SK-N-SH (cell line): Measurements from ENCODE around the gene TICAM2. TPM values are rescaled to one million over a fixed set of nuclear protein-coding genes. Genes with fewer than 3 reads are reported as not detected.

Experiments
- CTCF ChIA-PET: fragments of 300-600, 350-600 bp; formaldehyde crosslinking; extraction: SDS; loops from one replicate; lab custom pipeline; 2021; lab: Yijun Ruan, JAX
- POLR2A ChIA-PET: fragments of 350-600 bp; sonication (Branson Sonifier 250); formaldehyde crosslinking; extraction: SDS; loops from one replicate; lab custom pipeline; 2020; ENCODE audit warnings: antibody characterized with exemption, inconsistent platforms; lab: Yijun Ruan, JAX
- DNase-seq: peaks from one replicate; pipeline ENCODE4 v3.0.0; 2012
- H2AFZ ChIP-seq: fragments of 200-600 bp; sonication (generic); 2 replicates; pipeline ENCODE4 v1.8.1; 2016; ENCODE audit warnings: antibody characterized with exemption, mild to moderate bottlenecking, low read depth
- H3F3A ChIP-seq: fragments of 200-600 bp; sonication (generic); replicated peaks from 2 replicates; pipeline ENCODE3; 2016; ENCODE audit warnings: antibody characterized with exemption, mild to moderate bottlenecking; ENCODE audit not compliant: insufficient read depth
- H3K27ac ChIP-seq, 2 experiments: fragments of 200-500 bp in 1 of 2; fragments of 200-600 bp in 1 of 2; sonication (Bioruptor generic) in 1 of 2; sonication (generic), shearing (Covaris generic) in 1 of 2; 2 replicates each; pipeline versions ENCODE4 v1.5.1 to v1.6.1; 2014 to 2016; ENCODE audit warnings: low read depth in 2 of 2, inconsistent platforms in 1 of 2, low read length in 1 of 2, mild to moderate bottlenecking in 1 of 2, mixed read lengths in 1 of 2
- H3K27me3 ChIP-seq: fragments of 200-600 bp; sonication (generic), shearing (Covaris generic); 2 replicates; pipeline ENCODE4 v1.6.1; 2016; ENCODE audit warnings: mixed run types; ENCODE audit not compliant: insufficient read depth
- H3K36me3 ChIP-seq, 2 experiments: fragments of 200-500 bp in 1 of 2; fragments of 200-600 bp in 1 of 2; sonication (Bioruptor generic) in 1 of 2; sonication (generic) in 1 of 2; replicated peaks in 1 of 2; 2 replicates each; pipeline versions ENCODE3 to v1.5.1; 2014 to 2016; ENCODE audit warnings: low read length in 1 of 2, mild to moderate bottlenecking in 1 of 2; ENCODE audit not compliant: insufficient read depth in 2 of 2, control insufficient read depth in 1 of 2
- H3K4me1 ChIP-seq, 2 experiments: fragments of 200-500 bp in 1 of 2; fragments of 200-600 bp in 1 of 2; sonication (Bioruptor generic) in 1 of 2; sonication (generic), shearing (Covaris generic) in 1 of 2; 2 replicates each; pipeline versions ENCODE4 v1.5.1 to v1.6.1; 2014 to 2016; ENCODE audit warnings: low read depth in 1 of 2, low read length in 1 of 2, mixed run types in 1 of 2; ENCODE audit not compliant: insufficient read depth in 2 of 2, control insufficient read depth in 1 of 2
- H3K4me2 ChIP-seq: fragments of 200-600 bp; sonication (generic), shearing (Covaris generic); 2 replicates; pipeline ENCODE4 v1.6.1; 2017; ENCODE audit warnings: mixed run types
- H3K4me3 ChIP-seq, 2 experiments: fragments of 200-500 bp in 1 of 2; fragments of 200-600 bp in 1 of 2; sonication (Bioruptor generic) in 1 of 2; sonication (generic), shearing (Covaris generic) in 1 of 2; 2 replicates each; pipeline versions ENCODE4 v1.5.1 to v1.8.1; 2014 to 2016; ENCODE audit warnings: low read depth in 2 of 2, inconsistent platforms in 1 of 2, low read length in 1 of 2, mild to moderate bottlenecking in 1 of 2, mixed read lengths in 1 of 2, moderate library complexity in 1 of 2
- H3K79me2 ChIP-seq: fragments of 200-600 bp; sonication (generic); 2 replicates; pipeline ENCODE4 v1.8.1; 2017; ENCODE audit warnings: mild to moderate bottlenecking; ENCODE audit not compliant: insufficient read depth
- H3K9ac ChIP-seq: fragments of 200-600 bp; sonication (generic); 2 replicates; pipeline ENCODE4 v1.6.1; 2017; ENCODE audit warnings: mixed run types
- H3K9me2 ChIP-seq: fragments of 200-600 bp; sonication (generic); 2 replicates; pipeline ENCODE4 v1.6.1; 2017; ENCODE audit warnings: mixed run types
- H3K9me3 ChIP-seq: fragments of 200-600 bp; sonication (generic); 2 replicates; pipeline ENCODE4 v1.6.1; 2017; ENCODE audit warnings: mixed run types, mild to moderate bottlenecking, moderate library complexity
- H4K20me1 ChIP-seq: fragments of 200-600 bp; sonication (generic); 2 replicates; pipeline ENCODE4 v1.6.1; 2017; ENCODE audit warnings: mild to moderate bottlenecking, mixed run types; ENCODE audit not compliant: insufficient read depth
- ELF1 ChIP-seq: IDR thresholded peaks from 2 replicates; pipeline ENCODE4 v1.4.0; 2012
- EP300 ChIP-seq, 2 experiments: IDR thresholded peaks; 2 replicates each; pipeline versions ENCODE4 v1.4.0 to v1.6.1; 2012; ENCODE audit warnings: borderline replicate concordance in 1 of 2, low read depth in 1 of 2, low read length in 1 of 2
- EZH2phosphoT487 ChIP-seq: fragments of 200-600 bp; sonication (generic); IDR thresholded peaks from 2 replicates; pipeline ENCODE4 v1.6.1; 2017; ENCODE audit warnings: low read depth, mixed run types, mild to moderate bottlenecking, antibody characterized with exemption, moderate library complexity, borderline replicate concordance
- MXI1 ChIP-seq: IDR thresholded peaks from 2 replicates; pipeline ENCODE4 v1.6.1; 2012; ENCODE audit warnings: mild to moderate bottlenecking, low read depth, low read length, improper control_type of control experiment
- NRF1 ChIP-seq: IDR thresholded peaks from 2 replicates; pipeline ENCODE4 v1.6.1; 2012; ENCODE audit warnings: low read depth, mild to moderate bottlenecking, low read length
- RCOR1 ChIP-seq: fragments of 150-350 bp; IDR thresholded peaks from 2 replicates; pipeline ENCODE4 v1.6.1; 2017; ENCODE audit warnings: antibody characterized with exemption, low read length
- RFX5 ChIP-seq: IDR thresholded peaks from 2 replicates; pipeline ENCODE4 v1.6.1; 2012; ENCODE audit warnings: mild to moderate bottlenecking, improper control_type of control experiment, low read length
- TAF1 ChIP-seq: IDR thresholded peaks from 2 replicates; pipeline ENCODE4 v1.6.1; 2012; ENCODE audit warnings: low read depth, mild to moderate bottlenecking, low read length, moderate library complexity, borderline replicate concordance
- YY1 ChIP-seq: IDR thresholded peaks from 2 replicates; pipeline ENCODE4 v1.4.0; 2012; ENCODE audit warnings: low read depth, mild to moderate bottlenecking
- WGBS: methylation state at CpG from one replicate; pipeline ENCODE4 v1.1.6; 2017; ENCODE audit warnings: low lambda C conversion rate; 5-methylcytosine and 5-hydroxymethylcytosine counted together
- polyA plus RNA-seq, 3 experiments: library from polyadenylated mRNA; depleted of rRNA; stranded (reverse); fragments of >200 nt; gene quantifications; 2 replicates each; pipeline ENCODE4 v1.2.3, GENCODE V29; 2012
- TF ChIP-seq, protein P1 (sequence below): IDR thresholded peaks from 2 replicates; pipeline ENCODE4 v1.4.0; 2012; ENCODE audit warnings: low read depth, borderline replicate concordance
- TF ChIP-seq, protein P2 (sequence below): IDR thresholded peaks from 2 replicates; pipeline ENCODE4; 2012

The TICAM2 gene
- polyA plus RNA-seq, 1 of the 3 experiments (the other 2 are of a cell fraction), result not detected

DNA sequence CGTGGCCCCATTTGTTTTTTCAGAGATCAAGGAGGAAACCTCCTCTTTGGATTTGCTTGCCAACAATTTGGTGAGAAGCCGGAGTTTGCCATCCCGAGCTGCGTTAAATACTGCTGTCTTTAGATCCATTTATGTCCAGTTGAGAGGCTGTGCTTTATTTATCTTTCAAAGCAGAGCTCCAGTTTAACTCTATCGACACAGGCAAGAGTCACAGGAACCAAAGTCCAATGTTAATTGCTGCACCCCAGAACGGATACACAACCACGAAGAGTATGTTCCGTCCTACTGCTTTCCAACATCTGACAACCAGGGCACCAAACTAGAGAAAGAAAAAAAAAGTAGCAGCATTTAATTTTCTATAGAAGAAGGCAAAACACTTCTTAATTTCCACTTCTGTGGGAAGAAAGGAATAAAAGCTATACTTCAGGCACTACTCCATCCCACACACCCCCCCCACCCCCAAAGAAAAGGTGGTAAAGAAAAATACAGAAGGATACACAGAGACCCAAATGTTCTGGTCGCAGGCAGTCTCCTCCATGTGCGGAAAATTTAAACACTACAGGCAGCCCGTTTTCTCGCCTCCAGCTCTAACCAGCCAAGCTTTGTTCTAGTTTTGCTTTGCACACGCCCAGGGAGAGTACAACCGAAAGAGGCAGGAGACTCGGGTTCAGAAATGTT is 58.8 kb downstream of the TICAM2 start:
- Histone ChIP-seq H3K27ac (peak overlapping the region; percentile 95 to 96), H3F3A (no peaks in the 10 kb centered on the region), H3K4me2 (peak overlapping the region; percentile 87), H3K9ac (peak overlapping the region; percentile 99), H2AFZ (no peak overlapping the region), H3K9me3 (peaks cover 10% of the 10 kb centered on the region), H3K4me1 (peaks cover 0 to 11% of the 10 kb centered on the region in 2 experiments; a peak in 2 of 4 replicates), H3K79me2 (peaks cover 59% of the 10 kb centered on the region), H3K36me3 (peaks cover 39 to 41% of the 10 kb centered on the region in 2 experiments), H3K9me2 (no peaks in the 10 kb centered on the region), H4K20me1 (peaks cover 53% of the 10 kb centered on the region), H3K27me3 (no peaks in the 10 kb centered on the region), H3K4me3 (peak overlapping the region; percentile 89 to 97)
- ChIA-PET POLR2A (interaction anchor here (0.6 to 2.0 kb wide), 3 partner anchors 102 to 248 kb away, joined by 3 to 9 read pairs (median 3); partner anchors contain the start of gene CCDC112), CTCF (interaction anchor here (0.6 to 3.5 kb wide), 7 partner anchors 29 to 248 kb away, joined by 3 to 9 read pairs (median 3); no protein-coding TSS in a partner anchor)
- TF ChIP-seq NRF1, result no peak
- TF ChIP-seq TAF1, result 0 out of 2 replicates have a peak, but pooled peaks have one; percentile 10
- peak; percentile 28; the same call in 1 of the 2 replicates for TF ChIP-seq MXI1
- no peak for DNase-seq
- WGBS, result 6% methylated on average over 14 of the region's 15 CpGs

- ChIA-PET CTCF (interaction anchor here (0.6 to 3.5 kb wide), 5 partner anchors 20 to 233 kb away, joined by 3 to 9 read pairs (median 3); no protein-coding TSS in a partner anchor), POLR2A (no interaction called here)
- Histone ChIP-seq H2AFZ (no peak overlapping the region), H3K9me2 (no peaks in the 10 kb centered on the region), H3K27me3 (no peaks in the 10 kb centered on the region), H3K36me3 (peaks cover 46 to 48% of the 10 kb centered on the region in 2 experiments), H3K27ac (peak overlapping the region in 1 of 2 experiments; percentile 96; a peak in 3 of 4 replicates), H3K79me2 (peaks cover 66% of the 10 kb centered on the region), H3K4me3 (peak overlapping the region; percentile 89 to 97), H4K20me1 (peaks cover 60% of the 10 kb centered on the region), H3K9ac (peak overlapping the region; percentile 99), H3K4me2 (peak overlapping the region; percentile 87), H3F3A (no peaks in the 10 kb centered on the region), H3K4me1 (peaks cover 0 to 11% of the 10 kb centered on the region in 2 experiments; a peak in 2 of 4 replicates), H3K9me3 (peaks cover 10% of the 10 kb centered on the region)
- TF ChIP-seq RFX5 (no peak), EP300 (IDR thresholded peaks at IDR 0.05; ENCODE audit: borderline replicate concordance in 1 of 2, low read depth in 1 of 2, low read length in 1 of 2) (no peak), EZH2phosphoT487 (no peak)
- 23% methylated on average over 9 of the region's 10 CpGs for WGBS
- no peak for DNase-seq
Measured at GRCh38 chr5:115542651-115543364, 59.5 kb downstream of the TICAM2 start.

DNA sequence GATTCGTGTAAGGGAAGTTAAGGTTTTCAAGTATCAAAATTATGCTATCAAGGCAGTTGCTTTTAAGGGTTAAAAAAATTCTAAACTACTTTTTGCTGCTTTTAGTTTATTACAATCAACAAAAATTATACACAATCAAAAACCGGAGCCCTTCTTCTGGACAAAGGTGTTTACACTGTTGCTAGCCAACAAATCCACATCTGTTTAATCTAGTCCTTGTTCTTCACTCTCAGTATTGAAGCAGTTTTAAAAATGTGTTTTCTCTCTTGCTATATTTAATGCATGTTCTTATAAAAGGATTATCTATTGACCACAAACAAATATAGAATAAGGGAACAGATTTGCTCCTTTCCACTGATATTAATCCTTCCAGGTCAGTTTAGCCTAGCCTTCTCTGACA is 60.2 kb downstream of the TICAM2 start:
- ChIA-PET POLR2A (no interaction called here), CTCF (interaction anchor here (1.0 kb wide), 1 partner anchor 19 kb away, joined by 3 read pairs; no protein-coding TSS in a partner anchor)
- H3K36me3 ChIP-seq, result peaks cover 51 to 54% of the 10 kb centered on the region in 2 experiments
- DNase-seq, result no peak
- H3K9me3 ChIP-seq, result peaks cover 10% of the 10 kb centered on the region
- no peak overlapping the region for H2AFZ ChIP-seq
- H3K27ac ChIP-seq, result peak overlapping the region in 1 of 2 experiments; percentile 96; a peak in 1 of 4 replicates
- H3F3A ChIP-seq, result no peaks in the 10 kb centered on the region
- WGBS, result 40% methylated on average over 2 of the region's 2 CpGs
- H3K4me3 ChIP-seq, result peak overlapping the region; percentile 89 to 97
- H3K9me2 ChIP-seq, result no peaks in the 10 kb centered on the region
- H4K20me1 ChIP-seq, result peaks cover 65% of the 10 kb centered on the region
- no peaks in the 10 kb centered on the region for H3K27me3 ChIP-seq
- TF ChIP-seq RCOR1, result no peak
- no peak for TF ChIP-seq YY1
- TF ChIP-seq, protein P1, sequence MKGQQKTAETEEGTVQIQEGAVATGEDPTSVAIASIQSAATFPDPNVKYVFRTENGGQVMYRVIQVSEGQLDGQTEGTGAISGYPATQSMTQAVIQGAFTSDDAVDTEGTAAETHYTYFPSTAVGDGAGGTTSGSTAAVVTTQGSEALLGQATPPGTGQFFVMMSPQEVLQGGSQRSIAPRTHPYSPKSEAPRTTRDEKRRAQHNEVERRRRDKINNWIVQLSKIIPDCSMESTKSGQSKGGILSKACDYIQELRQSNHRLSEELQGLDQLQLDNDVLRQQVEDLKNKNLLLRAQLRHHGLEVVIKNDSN, result no peak
- no peak for TF ChIP-seq ELF1
- TF ChIP-seq, protein P2, sequence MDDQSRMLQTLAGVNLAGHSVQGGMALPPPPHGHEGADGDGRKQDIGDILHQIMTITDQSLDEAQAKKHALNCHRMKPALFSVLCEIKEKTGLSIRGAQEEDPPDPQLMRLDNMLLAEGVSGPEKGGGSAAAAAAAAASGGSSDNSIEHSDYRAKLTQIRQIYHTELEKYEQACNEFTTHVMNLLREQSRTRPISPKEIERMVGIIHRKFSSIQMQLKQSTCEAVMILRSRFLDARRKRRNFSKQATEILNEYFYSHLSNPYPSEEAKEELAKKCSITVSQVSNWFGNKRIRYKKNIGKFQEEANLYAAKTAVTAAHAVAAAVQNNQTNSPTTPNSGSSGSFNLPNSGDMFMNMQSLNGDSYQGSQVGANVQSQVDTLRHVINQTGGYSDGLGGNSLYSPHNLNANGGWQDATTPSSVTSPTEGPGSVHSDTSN, result no peak
- peaks cover 0 to 11% of the 10 kb centered on the region in 2 experiments; a peak in 2 of 4 replicates for H3K4me1 ChIP-seq
- peak overlapping the region; percentile 99 for H3K9ac ChIP-seq
- H3K4me2 ChIP-seq, result peak overlapping the region; percentile 87
- peaks cover 73% of the 10 kb centered on the region for H3K79me2 ChIP-seq
